RWPE2 (cell line): ENCODE measurements around the gene MFSD6L.

ENCODE experiments used
- ATAC-seq: fragments of 200-7000 bp; cut with Tn5 transposase; 3 replicates; pipeline ENCODE4 v1.9.1; 2021; ENCODE audit warnings: low read depth
- DNase-seq: peaks from one replicate; pipeline ENCODE4 v3.0.0-alpha.2; 2020; ENCODE audit warnings: low spot score
- H3K27ac ChIP-seq: fragments of 450-650 bp; 2 replicates; pipeline ENCODE4 v1.5.1; 2017; ENCODE audit warnings: mild to moderate bottlenecking; ENCODE audit not compliant: poor library complexity, severe bottlenecking
- H3K27me3 ChIP-seq: fragments of 250-450 bp; sonication (Bioruptor Pico); 2 replicates; pipeline ENCODE4 v1.5.1; 2021; ENCODE audit warnings: mild to moderate bottlenecking, moderate library complexity; ENCODE audit not compliant: insufficient read depth, poor library complexity, severe bottlenecking
- H3K36me3 ChIP-seq: fragments of 250-450 bp; sonication (Bioruptor Pico); 2 replicates; pipeline ENCODE4 v1.5.1; 2020; ENCODE audit warnings: low read depth, mild to moderate bottlenecking, moderate library complexity
- H3K4me1 ChIP-seq: fragments of 250-450 bp; sonication (Bioruptor Pico); 2 replicates; pipeline ENCODE4 v1.5.1; 2021; ENCODE audit warnings: mild to moderate bottlenecking, moderate library complexity; ENCODE audit not compliant: insufficient read depth, poor library complexity, severe bottlenecking
- H3K4me3 ChIP-seq: fragments of 250-450 bp; sonication (Bioruptor Pico); 2 replicates; pipeline ENCODE4 v1.5.1; 2021; ENCODE audit warnings: mild to moderate bottlenecking, moderate library complexity; ENCODE audit not compliant: severe bottlenecking
- H3K9me3 ChIP-seq: fragments of 250-450 bp; sonication (Bioruptor Pico); 2 replicates; pipeline ENCODE4 v1.5.1; 2021; ENCODE audit warnings: mild to moderate bottlenecking, moderate library complexity; ENCODE audit not compliant: severe bottlenecking
- CTCF ChIP-seq: fragments of 450-650 bp; IDR thresholded peaks from one replicate; pipeline ENCODE4 v1.5.1; 2017; ENCODE audit warnings: mild to moderate bottlenecking, moderate library complexity; ENCODE audit not compliant: poor library complexity, severe bottlenecking

MFSD6L gene

GRCh38 chr17:8755590-8756255 lies 43.4 kb downstream of the MFSD6L start:
- DNase-seq = no peak
- ATAC-seq = no peak
- Histone ChIP-seq H3K36me3 (no peaks in the 10 kb centered on the region), H3K27ac (no peak overlapping the region), H3K27me3 (no peaks in the 10 kb centered on the region), H3K4me3 (no peak overlapping the region), H3K4me1 (no peaks in the 10 kb centered on the region), H3K9me3 (no peaks in the 10 kb centered on the region)
- TF ChIP-seq CTCF = no peak

- Histone ChIP-seq H3K27me3 (no peaks in the 10 kb centered on the region), H3K9me3 (no peaks in the 10 kb centered on the region), H3K4me3 (no peak overlapping the region), H3K27ac (no peak overlapping the region), H3K36me3 (no peaks in the 10 kb centered on the region), H3K4me1 (no peaks in the 10 kb centered on the region)
- no peak for ATAC-seq
- no peak for DNase-seq
- no peak for TF ChIP-seq CTCF
Observed at GRCh38 chr17:8754890-8755289, 44.3 kb downstream of the MFSD6L start.

- no peak overlapping the region for H3K4me3 ChIP-seq
- no peaks in the 10 kb centered on the region for H3K4me1 ChIP-seq
- no peak overlapping the region for H3K27ac ChIP-seq
- H3K9me3 ChIP-seq = no peaks in the 10 kb centered on the region
- no peaks in the 10 kb centered on the region for H3K36me3 ChIP-seq
- DNase-seq (no peak), ATAC-seq (peak; percentile 61; the same call in 2 of the 3 replicates)
- no peaks in the 10 kb centered on the region for H3K27me3 ChIP-seq
- peak; percentile 55 for TF ChIP-seq CTCF
Observed at GRCh38 chr17:8753976-8754440, 45.2 kb downstream of the MFSD6L start.

- no peak for ATAC-seq
Observed at GRCh38 chr17:8753136-8753975, 45.8 kb downstream of the MFSD6L start.

More at GRCh38 chr17:8753136-8753975, 45.8 kb downstream of the MFSD6L start:
- Histone ChIP-seq H3K36me3 (no peaks in the 10 kb centered on the region), H3K4me1 (no peaks in the 10 kb centered on the region), H3K9me3 (no peaks in the 10 kb centered on the region), H3K4me3 (no peak overlapping the region), H3K27me3 (no peaks in the 10 kb centered on the region), H3K27ac (no peak overlapping the region)
- no peak for TF ChIP-seq CTCF
- DNase-seq = no peak
